Endothelial cell of umbilical vein (primary cell): ENCODE data around the gene MAPRE2. TPM values are rescaled to one million over a fixed set of nuclear protein-coding genes. Genes with fewer than 3 reads are reported as not detected.

ENCODE experiments used
- BruUV-seq: library from RNA; stranded (reverse); fragments of 400-500 nt; replicated peaks from 2 replicates; lab custom pipeline; 2021; lab: Mats Ljungman, UMichigan
- CTCF ChIA-PET: fragments of 300-600, 350-600 bp; sonication (Branson Sonifier 250); formaldehyde crosslinking; loops from one replicate; lab custom pipeline; 2021; ENCODE audit warnings: antibody characterized with exemption, inconsistent platforms; lab: Charles Lee
- POLR2A ChIA-PET: fragments of 300-600, 350-600 bp; sonication (Branson Sonifier 250); formaldehyde crosslinking; loops from one replicate; lab custom pipeline; 2021; ENCODE audit warnings: antibody characterized with exemption, inconsistent platforms; lab: Charles Lee
- DNase-seq: peaks from one replicate; pipeline ENCODE4 v3.0.0-alpha.2; 2011; ENCODE audit warnings: low read depth, low spot score
- FAIRE-seq: peaks from 2 replicates; lab custom pipeline; 2011; peaks lifted over from hg19 to GRCh38; lab: Jason Lieb, UNC
- H2AFZ ChIP-seq: 2 replicates; pipeline ENCODE4 v1.6.0; 2012; ENCODE audit warnings: low read depth, low read length, control low read depth, inconsistent platforms
- H3K27ac ChIP-seq: 2 replicates; pipeline ENCODE4 v1.5.1; 2011; ENCODE audit warnings: low read depth, mild to moderate bottlenecking, control low read depth, low read length, moderate library complexity; ENCODE audit not compliant: insufficient read depth
- H3K27me3 ChIP-seq, 2 experiments: 2 replicates each; pipeline versions ENCODE4 v1.6.0 to v1.6.1; 2011; ENCODE audit warnings: low read length in 2 of 2, mixed read lengths in 1 of 2; ENCODE audit not compliant: control insufficient read depth in 2 of 2, insufficient read depth in 2 of 2
- H3K36me3 ChIP-seq, 2 experiments: 2 replicates in 1 of 2; 3 replicates in 1 of 2; pipeline ENCODE4 v1.5.1; 2011; ENCODE audit warnings: low read length in 2 of 2, mild to moderate bottlenecking in 1 of 2, moderate library complexity in 1 of 2; ENCODE audit not compliant: control insufficient read depth in 2 of 2, insufficient read depth in 2 of 2; ENCODE audit errors: extremely low read depth in 1 of 2
- H3K4me1 ChIP-seq: 3 replicates; pipeline ENCODE4 v1.5.1; 2011; ENCODE audit warnings: mild to moderate bottlenecking, low read length; ENCODE audit not compliant: control insufficient read depth, insufficient read depth; ENCODE audit errors: extremely low read depth
- H3K4me2 ChIP-seq: 2 replicates; pipeline ENCODE4 v1.6.1; 2011; ENCODE audit warnings: low read length, control low read depth, mixed read lengths; ENCODE audit not compliant: insufficient read depth
- H3K4me3 ChIP-seq, 3 experiments: fragments of 200-600 bp in 1 of 3; sonication (generic), shearing (Covaris generic) in 1 of 3; replicated peaks in 1 of 3; 2 replicates each; pipeline ENCODE4 v1.5.1; 2011 to 2016; ENCODE audit warnings: control low read depth in 3 of 3, low read length in 3 of 3, mild to moderate bottlenecking in 2 of 3, inconsistent platforms in 1 of 3, low read depth in 1 of 3, moderate library complexity in 1 of 3; ENCODE audit not compliant: insufficient read depth in 1 of 3
- H3K79me2 ChIP-seq: 2 replicates; pipeline ENCODE4 v1.6.0; 2012; ENCODE audit warnings: low read length, inconsistent platforms; ENCODE audit not compliant: control insufficient read depth, insufficient read depth
- H3K9ac ChIP-seq: replicated peaks from 2 replicates; pipeline ENCODE3; 2011; ENCODE audit warnings: low read length, control low read depth; ENCODE audit not compliant: insufficient read depth; ENCODE audit errors: extremely low read depth
- H3K9me1 ChIP-seq: replicated peaks from 3 replicates; pipeline ENCODE4 v1.6.0; 2011; ENCODE audit warnings: mild to moderate bottlenecking, low read length; ENCODE audit not compliant: control insufficient read depth, insufficient read depth; ENCODE audit errors: extremely low read depth
- H3K9me3 ChIP-seq: replicated peaks from 2 replicates; pipeline ENCODE4 v1.5.1; 2012; ENCODE audit warnings: low read length, inconsistent platforms; ENCODE audit not compliant: control insufficient read depth, insufficient read depth
- H4K20me1 ChIP-seq: replicated peaks from 2 replicates; pipeline ENCODE3; 2011; ENCODE audit warnings: mild to moderate bottlenecking, low read length; ENCODE audit not compliant: control insufficient read depth, insufficient read depth; ENCODE audit errors: extremely low read depth
- CTCF ChIP-seq, 2 donors: IDR thresholded peaks; 1 replicate in 1 of 2; 2 replicates in 1 of 2; pipeline ENCODE4 v1.5.1; 2011; ENCODE audit warnings: low read length in 2 of 2, mild to moderate bottlenecking in 2 of 2, moderate library complexity in 2 of 2, control low read depth in 1 of 2, inconsistent platforms in 1 of 2, low read depth in 1 of 2; ENCODE audit not compliant: insufficient read depth in 1 of 2; ENCODE audit errors: extremely low read depth in 1 of 2
- EZH2 ChIP-seq: IDR thresholded peaks from 2 replicates; pipeline ENCODE4 v1.6.1; 2012; ENCODE audit warnings: borderline replicate concordance, low read depth, mild to moderate bottlenecking, moderate library complexity, low read length, inconsistent platforms; ENCODE audit not compliant: severe bottlenecking
- FOS ChIP-seq: IDR thresholded peaks from 2 replicates; pipeline ENCODE4 v1.6.1; 2011; ENCODE audit warnings: mild to moderate bottlenecking, low read length, moderate library complexity, borderline replicate concordance; ENCODE audit not compliant: insufficient read depth
- GATA2 ChIP-seq: IDR thresholded peaks from 2 replicates; pipeline ENCODE4 v1.7.0; 2011; ENCODE audit warnings: low read depth, mild to moderate bottlenecking, moderate library complexity, mixed read lengths, low read length; ENCODE audit not compliant: insufficient read length, insufficient read depth
- JUN ChIP-seq: IDR thresholded peaks from 2 replicates; pipeline ENCODE4 v1.6.1; 2011; ENCODE audit warnings: borderline replicate concordance, low read depth; ENCODE audit not compliant: insufficient read length, insufficient read depth
- MAX ChIP-seq: IDR thresholded peaks from 2 replicates; pipeline ENCODE4 v1.6.1; 2011; ENCODE audit not compliant: insufficient read depth, insufficient read length
- MYC ChIP-seq: IDR thresholded peaks from one replicate; pipeline ENCODE4 v1.6.1; 2011; ENCODE audit warnings: mild to moderate bottlenecking, low read depth, low read length
- POLR2A ChIP-seq: IDR thresholded peaks from 2 replicates; pipeline ENCODE4 v1.6.1; 2012; ENCODE audit warnings: low read depth, mild to moderate bottlenecking, control low read depth, low read length
- POLR2AphosphoS5 ChIP-seq: IDR thresholded peaks from 2 replicates; pipeline ENCODE4 v1.6.1; 2012; ENCODE audit warnings: low read depth, mild to moderate bottlenecking, control low read depth, low read length, moderate library complexity; ENCODE audit not compliant: insufficient read depth
- dilution Hi-C: fragments of 300-500 bp; cut with MboI; formaldehyde crosslinking; loops from one replicate; pipeline ENCODE4 v1.15.0; 2019; ENCODE audit warnings: low sequenced_read_pairs; ENCODE audit not compliant: extremely low pct_ligation_motif_present
- intact Hi-C: fragments of 100-400 bp; cut with micrococcal nuclease; formaldehyde crosslinking; loops from one replicate; pipeline ENCODE4 v1.10.0; 2022
- polyA plus RNA-seq, 4 experiments: library from polyadenylated mRNA; depleted of rRNA in 3 of 4; stranded (reverse) in 3 of 4; unstranded in 1 of 4; fragments of >200 nt; gene quantifications; 2 replicates each; pipeline versions ENCODE4 v1.2.1 to v1.2.3, GENCODE V29; 2011 to 2012; ENCODE audit warnings: missing spikeins in 1 of 4
- total RNA-seq: library from RNA; stranded (reverse); gene quantifications from 2 replicates; pipeline ENCODE4 v1.2.3, GENCODE V29; 2021

The MAPRE2 gene
- total and polyA plus RNA-seq, 2 donors (not counting 3 experiments of a cell fraction or from before 2014, with no cell fraction given), result 117 to 148 TPM

- Histone ChIP-seq H3K9ac (no peak overlapping the region), H3K27me3 (no peaks in the 10 kb centered on the region), H3K36me3 (peaks cover 3 to 7% of the 10 kb centered on the region in 2 experiments), H3K79me2 (peaks cover 16% of the 10 kb centered on the region), H3K4me1 (no peaks in the 10 kb centered on the region), H3K9me3 (no peaks in the 10 kb centered on the region), H2AFZ (no peak overlapping the region), H3K4me3 (no peak overlapping the region), H3K9me1 (no peaks in the 10 kb centered on the region), H3K27ac (no peak overlapping the region), H4K20me1 (peaks cover 8% of the 10 kb centered on the region), H3K4me2 (no peak overlapping the region)
- no peak for TF ChIP-seq JUN
- TF ChIP-seq POLR2A, result no peak
- no peak for TF ChIP-seq MYC
- no peak for TF ChIP-seq CTCF (IDR thresholded peaks at IDR 0.05; ENCODE audit: extremely low read depth in 1 of 2, insufficient read depth in 1 of 2, low read depth in 1 of 2, low read length in 2 of 2)
- no peak for TF ChIP-seq FOS
- no peak for TF ChIP-seq POLR2AphosphoS5
- no peak for TF ChIP-seq MAX
- no peak for TF ChIP-seq GATA2
- no peak for TF ChIP-seq EZH2
- BruUV-seq, result no TSS peak
- dilution Hi-C loops, result no loop called here
- no peak for DNase-seq
- FAIRE-seq, result no peak
- ChIA-PET CTCF (interaction anchor here (0.9 to 2.1 kb wide), 4 partner anchors 8 to 55 kb away, joined by 3 to 4 read pairs (median 4); no protein-coding TSS in a partner anchor), POLR2A (no interaction called here)
- intact Hi-C loops, result no loop called here
These were observed 56.0 kb downstream of the MAPRE2 start for GRCh38 chr18:35097195-35097594.
